ENCODE results near the gene TNS4. TPM values are rescaled to one million over a fixed set of nuclear protein-coding genes. Genes with fewer than 3 reads are reported as not detected.

Gene TNS4, protein sequence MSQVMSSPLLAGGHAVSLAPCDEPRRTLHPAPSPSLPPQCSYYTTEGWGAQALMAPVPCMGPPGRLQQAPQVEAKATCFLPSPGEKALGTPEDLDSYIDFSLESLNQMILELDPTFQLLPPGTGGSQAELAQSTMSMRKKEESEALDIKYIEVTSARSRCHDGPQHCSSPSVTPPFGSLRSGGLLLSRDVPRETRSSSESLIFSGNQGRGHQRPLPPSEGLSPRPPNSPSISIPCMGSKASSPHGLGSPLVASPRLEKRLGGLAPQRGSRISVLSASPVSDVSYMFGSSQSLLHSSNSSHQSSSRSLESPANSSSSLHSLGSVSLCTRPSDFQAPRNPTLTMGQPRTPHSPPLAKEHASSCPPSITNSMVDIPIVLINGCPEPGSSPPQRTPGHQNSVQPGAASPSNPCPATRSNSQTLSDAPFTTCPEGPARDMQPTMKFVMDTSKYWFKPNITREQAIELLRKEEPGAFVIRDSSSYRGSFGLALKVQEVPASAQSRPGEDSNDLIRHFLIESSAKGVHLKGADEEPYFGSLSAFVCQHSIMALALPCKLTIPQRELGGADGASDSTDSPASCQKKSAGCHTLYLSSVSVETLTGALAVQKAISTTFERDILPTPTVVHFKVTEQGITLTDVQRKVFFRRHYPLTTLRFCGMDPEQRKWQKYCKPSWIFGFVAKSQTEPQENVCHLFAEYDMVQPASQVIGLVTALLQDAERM
- total RNA-seq (under 1 TPM in 1 of 4 donors, not detected in 3; 0.06 TPM), polyA plus RNA-seq (under 1 TPM in 1 of 3 donors, not detected in 2; 0.04 TPM)
- long read RNA-seq, donor 1, result 0 reads
- long read RNA-seq, donor 2, result 0 reads

DNA sequence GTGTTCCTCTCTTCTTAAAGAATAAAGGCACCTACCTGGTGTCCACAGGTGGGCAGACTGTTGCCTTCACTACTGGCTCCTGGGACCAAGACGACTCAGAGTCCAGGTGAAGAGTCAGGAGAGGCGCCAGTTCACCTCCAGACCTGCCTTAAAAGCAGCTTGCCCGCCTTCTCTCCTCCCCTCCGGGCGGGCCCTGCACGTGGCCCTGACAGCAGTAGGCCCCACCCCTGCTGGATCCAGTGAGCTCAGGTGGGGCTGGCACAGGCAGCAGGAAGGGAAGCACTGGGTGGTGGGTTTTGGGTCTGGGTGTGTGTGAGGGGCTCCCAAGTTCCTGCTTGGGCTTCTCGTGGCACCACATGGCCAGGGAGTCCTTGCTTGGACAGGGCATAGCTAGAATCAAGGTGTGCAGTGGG, at the start of gene TNS4:
Gene TNS4 (minus strand): TSS at position 125 of the 413 bp plus-strand sequence. CDS start 5,198 bp downstream, outside the sequence.
- 92 to 95% (median 92%) methylated on average over 7 of the region's 7 CpGs for WGBS, 3 donors
- Histone ChIP-seq H3K27ac (no peak within 1 kb of the TSS), H3K36me3 (ENCODE audit: insufficient read depth in 1 of 2, low read depth in 1 of 2) (no peaks in the 10 kb centered on the region), H3K4me3 (no peak within 1 kb of the TSS), H3K4me1 (peaks cover 18% of the 10 kb centered on the region), H3K9me3 (no peaks in the 10 kb centered on the region), H3K27me3 (ENCODE audit: insufficient read depth in 3 of 3, low read length in 2 of 3) (no peaks in the 10 kb centered on the region)
- DNase-seq, result no peak
- ATAC-seq, result no peak
- TF ChIP-seq, protein P1, sequence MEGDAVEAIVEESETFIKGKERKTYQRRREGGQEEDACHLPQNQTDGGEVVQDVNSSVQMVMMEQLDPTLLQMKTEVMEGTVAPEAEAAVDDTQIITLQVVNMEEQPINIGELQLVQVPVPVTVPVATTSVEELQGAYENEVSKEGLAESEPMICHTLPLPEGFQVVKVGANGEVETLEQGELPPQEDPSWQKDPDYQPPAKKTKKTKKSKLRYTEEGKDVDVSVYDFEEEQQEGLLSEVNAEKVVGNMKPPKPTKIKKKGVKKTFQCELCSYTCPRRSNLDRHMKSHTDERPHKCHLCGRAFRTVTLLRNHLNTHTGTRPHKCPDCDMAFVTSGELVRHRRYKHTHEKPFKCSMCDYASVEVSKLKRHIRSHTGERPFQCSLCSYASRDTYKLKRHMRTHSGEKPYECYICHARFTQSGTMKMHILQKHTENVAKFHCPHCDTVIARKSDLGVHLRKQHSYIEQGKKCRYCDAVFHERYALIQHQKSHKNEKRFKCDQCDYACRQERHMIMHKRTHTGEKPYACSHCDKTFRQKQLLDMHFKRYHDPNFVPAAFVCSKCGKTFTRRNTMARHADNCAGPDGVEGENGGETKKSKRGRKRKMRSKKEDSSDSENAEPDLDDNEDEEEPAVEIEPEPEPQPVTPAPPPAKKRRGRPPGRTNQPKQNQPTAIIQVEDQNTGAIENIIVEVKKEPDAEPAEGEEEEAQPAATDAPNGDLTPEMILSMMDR (IDR thresholded peaks at IDR 0.05), result no peak
- intact Hi-C loops (cut with DNase I), result no loop called here

DNA sequence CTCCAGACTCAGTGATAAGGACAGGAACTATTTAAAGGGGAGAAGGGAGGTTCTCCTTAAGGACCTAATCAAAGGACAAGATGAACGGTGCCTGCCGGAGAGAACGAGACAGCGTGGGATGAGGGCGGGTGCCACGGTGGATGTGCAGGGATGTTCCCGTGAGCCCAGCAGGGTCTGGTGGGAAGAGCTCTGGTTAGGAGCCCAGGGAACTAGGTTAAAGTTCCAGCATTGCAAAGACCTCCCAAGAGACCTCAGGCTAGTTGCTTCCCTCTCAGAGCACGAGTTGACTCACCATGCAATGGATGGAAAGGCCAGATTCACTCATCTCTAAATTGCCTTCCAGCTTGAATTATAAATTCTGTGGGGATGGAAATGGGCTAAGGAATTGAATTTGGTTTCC, 49.2 kb upstream of the TNS4 start:
- peaks cover 46% of the 10 kb centered on the region for H3K4me1 ChIP-seq
- DNase-seq (peak; percentile 75 to 76), ATAC-seq (peak; percentile 15 to 58 (median 56))
- H3K36me3 ChIP-seq (ENCODE audit: insufficient read depth in 1 of 2, low read depth in 1 of 2), result no peaks in the 10 kb centered on the region
- H3K4me3 ChIP-seq, result no peak overlapping the region
- WGBS, 3 donors, result 47 to 60% (median 52%) methylated on average over 8 of the region's 8 CpGs
- intact Hi-C loops (cut with DNase I), result no loop called here
- H3K27ac ChIP-seq, result peak overlapping the region; percentile 63
- no peaks in the 10 kb centered on the region for H3K9me3 ChIP-seq
- TF ChIP-seq, protein P1 (IDR thresholded peaks at IDR 0.05), result no peak
- H3K27me3 ChIP-seq (ENCODE audit: insufficient read depth in 3 of 3, low read length in 2 of 3), result no peaks in the 10 kb centered on the region

DNA sequence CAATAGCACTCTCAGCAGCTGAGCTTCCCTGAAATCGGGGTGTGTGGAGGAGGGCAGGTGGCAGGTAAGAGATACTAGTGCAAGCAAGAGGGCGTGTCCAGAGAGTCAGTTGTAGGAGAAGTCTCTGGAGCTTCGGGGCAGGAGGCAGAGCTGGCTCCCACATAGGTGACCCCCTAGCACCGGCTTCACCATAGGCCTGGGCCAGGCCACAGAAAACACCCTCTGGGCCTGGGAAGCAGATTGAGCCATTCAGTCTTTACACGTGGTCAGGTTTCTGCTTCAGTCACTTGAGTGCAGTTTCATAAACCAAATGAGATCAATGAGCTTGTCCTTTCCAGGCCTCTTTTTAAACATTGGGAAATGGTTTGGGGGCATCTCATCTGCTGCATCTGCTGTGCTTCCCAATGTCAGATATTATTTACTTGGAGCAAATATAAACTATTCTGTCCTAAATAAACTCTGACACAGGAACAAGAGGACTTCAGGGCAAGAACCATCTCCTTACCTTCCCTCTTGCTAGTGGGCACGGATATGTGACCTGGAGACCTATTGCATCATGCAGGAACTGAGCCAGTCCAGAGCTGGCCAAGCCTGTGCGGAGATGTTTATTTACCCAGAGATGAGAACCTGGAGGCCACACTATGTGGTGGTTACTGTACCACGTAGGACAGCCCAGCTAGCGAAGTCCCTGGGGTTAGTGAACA, 47.7 kb upstream of the TNS4 start:
- H3K27ac ChIP-seq, result peak overlapping the region; percentile 69
- H3K4me3 ChIP-seq, result no peak overlapping the region
- TF ChIP-seq, protein P1 (IDR thresholded peaks at IDR 0.05), result no peak
- no peaks in the 10 kb centered on the region for H3K9me3 ChIP-seq
- DNase-seq (peak in 1 of 2 donors; percentile 78), ATAC-seq (peak; percentile 13 to 41 (median 32))
- intact Hi-C loops (cut with DNase I), result no loop called here
- H3K4me1 ChIP-seq, result peaks cover 46% of the 10 kb centered on the region
- H3K36me3 ChIP-seq (ENCODE audit: insufficient read depth in 1 of 2, low read depth in 1 of 2), result no peaks in the 10 kb centered on the region
- no peaks in the 10 kb centered on the region for H3K27me3 ChIP-seq (ENCODE audit: insufficient read depth in 3 of 3, low read length in 2 of 3)
- 47 to 56% (median 53%) methylated on average over 9 of the region's 9 CpGs for WGBS, 3 donors

DNA sequence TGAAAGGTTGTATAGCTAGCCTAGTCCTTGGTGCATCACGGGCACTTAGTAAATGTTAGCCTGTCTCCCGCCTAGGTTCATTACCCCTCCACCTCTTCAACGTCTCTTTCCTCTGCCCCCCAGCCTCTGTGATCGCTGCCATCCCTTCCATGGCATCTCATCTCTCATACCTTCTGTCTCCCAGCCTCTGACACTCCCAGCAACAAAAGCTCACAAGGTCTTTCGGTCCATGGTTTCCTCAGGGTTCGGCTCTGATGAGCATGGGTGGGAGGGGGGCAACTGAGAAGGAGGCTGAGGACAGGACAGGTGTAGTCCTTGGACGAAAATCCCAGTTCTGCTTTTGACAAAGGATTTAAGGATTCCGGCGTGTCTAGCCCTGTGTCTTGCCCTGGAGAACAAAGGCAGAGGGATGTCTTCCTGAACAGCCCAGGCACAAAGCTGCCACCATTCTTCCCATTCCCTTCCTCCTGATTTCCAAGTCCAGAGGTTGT, 47.1 kb upstream of the TNS4 start:
- Histone ChIP-seq H3K27ac (peak overlapping the region; percentile 69), H3K27me3 (ENCODE audit: insufficient read depth in 3 of 3, low read length in 2 of 3) (no peaks in the 10 kb centered on the region), H3K36me3 (ENCODE audit: insufficient read depth in 1 of 2, low read depth in 1 of 2) (no peaks in the 10 kb centered on the region), H3K9me3 (no peaks in the 10 kb centered on the region), H3K4me3 (no peak overlapping the region), H3K4me1 (peaks cover 48% of the 10 kb centered on the region)
- ATAC-seq, result no peak
- WGBS, 3 donors, result 82 to 89% (median 88%) methylated on average over 9 of the region's 9 CpGs
- no peak for DNase-seq
- intact Hi-C loops (cut with DNase I), result no loop called here
- TF ChIP-seq, protein P1 (IDR thresholded peaks at IDR 0.05), result no peak
